Natural killer cell (primary cell): ENCODE results near the gene CLDND1. TPM values are rescaled to one million over a fixed set of nuclear protein-coding genes. Genes with fewer than 3 reads are reported as not detected.
A peak's percentile ranks its signal among the peaks of the same experiment; 100 is the strongest.

Experiments used
- ATAC-seq, 3 donors: fragments of 150-1000 bp in 2 of 3; fragments of 200-7000 bp in 1 of 3; cut with Tn5 transposase; 1 replicate in 1 of 3; 2 replicates in 2 of 3; pipeline ENCODE4 v1.10.0; 2021; ENCODE audit warnings: mild to moderate bottlenecking in 2 of 3, moderate library complexity in 2 of 3
- DNase-seq, 2 donors: peaks; one replicate each; pipeline versions ENCODE4 v3.0.0 to v3.0.0-alpha.2; 2013 to 2021; ENCODE audit warnings: mixed read lengths in 1 of 2
- H3K27ac ChIP-seq: one replicate; pipeline ENCODE4 v1.5.1; 2013; ENCODE audit warnings: mild to moderate bottlenecking, low read length
- H3K27me3 ChIP-seq: one replicate; pipeline ENCODE4 v1.6.1; 2013; ENCODE audit warnings: low read length; ENCODE audit not compliant: control insufficient read depth, insufficient read depth
- H3K36me3 ChIP-seq: one replicate; pipeline ENCODE4 v1.6.1; 2013; ENCODE audit warnings: low read length; ENCODE audit not compliant: control insufficient read depth, insufficient read depth
- H3K4me1 ChIP-seq: one replicate; pipeline ENCODE4 v1.6.1; 2013; ENCODE audit warnings: low read length; ENCODE audit not compliant: control insufficient read depth, insufficient read depth
- H3K4me3 ChIP-seq: one replicate; pipeline ENCODE4 v1.5.1; 2013; ENCODE audit warnings: low read length
- H3K9me3 ChIP-seq: one replicate; pipeline ENCODE4 v1.6.1; 2013; ENCODE audit warnings: low read length; ENCODE audit not compliant: control insufficient read depth, insufficient read depth
- H3K27ac Mint-ChIP-seq, 2 donors: one replicate each; pipeline ENCODE4 v1.8.0; 2022; ENCODE audit warnings: mild to moderate bottlenecking in 2 of 2, mixed read lengths in 2 of 2, moderate library complexity in 1 of 2
- H3K27me3 Mint-ChIP-seq, 2 donors: one replicate each; pipeline ENCODE4 v1.8.0; 2022; ENCODE audit warnings: low read depth in 2 of 2, mixed read lengths in 2 of 2
- H3K36me3 Mint-ChIP-seq: one replicate; pipeline ENCODE4 v1.8.0; 2022; ENCODE audit warnings: mixed read lengths
- H3K4me1 Mint-ChIP-seq, 2 donors: one replicate each; pipeline ENCODE4 v1.8.0; 2022; ENCODE audit warnings: mixed read lengths in 2 of 2
- H3K4me3 Mint-ChIP-seq: one replicate; pipeline ENCODE4 v1.8.0; 2022; ENCODE audit warnings: mild to moderate bottlenecking, moderate library complexity, mixed read lengths
- H3K9me3 Mint-ChIP-seq, 2 donors: one replicate each; pipeline ENCODE4 v1.8.0; 2022; ENCODE audit warnings: mixed read lengths in 2 of 2
- WGBS: methylation state at CpG from one replicate; pipeline ENCODE4 v1.1.7; 2013; ENCODE audit warnings: missing lambda C conversion rate; ENCODE audit not compliant: insufficient coverage; 5-methylcytosine and 5-hydroxymethylcytosine counted together
- intact Hi-C: fragments of 100-400 bp; cut with micrococcal nuclease; formaldehyde crosslinking; loops from one replicate; pipeline ENCODE4 v1.14.2; 2022
- total RNA-seq, 4 donors: library from RNA; stranded (reverse); fragments of 120-200 nt in 1 of 4; gene quantifications; one replicate each; pipeline versions ENCODE4 v1.2.3 to v1.2.4, GENCODE V29; 2013 to 2022
- TF ChIP-seq, protein P1 (sequence below): fragments of 200-600 bp; IDR thresholded peaks from one replicate; pipeline ENCODE4 v1.8.0; 2022; ENCODE audit warnings: antibody characterized with exemption

CLDND1 gene
- total RNA-seq, 3 donors from 2014 or later (not counting 1 experiment from before 2014, with no cell fraction given): 175 to 220 (median 219) TPM

DNA sequence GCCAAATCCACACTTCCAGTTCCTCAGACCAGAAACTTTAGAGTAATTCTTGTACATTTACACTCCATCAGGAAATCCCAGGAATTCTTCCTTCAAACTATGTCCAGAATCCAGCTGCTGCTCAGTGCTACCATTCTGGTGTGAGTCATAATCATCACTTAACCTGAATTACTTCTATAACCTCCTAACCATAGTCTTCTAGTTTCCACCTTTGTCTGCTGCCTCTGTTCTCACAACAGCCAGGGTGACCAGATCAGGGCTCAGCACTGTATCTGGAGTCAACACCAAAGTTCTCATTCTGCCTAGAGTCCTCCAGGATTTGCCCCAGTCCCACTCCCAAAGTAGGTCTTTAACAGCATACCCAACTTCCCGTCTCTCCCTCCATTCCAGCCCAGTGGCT lies 3.4 kb downstream of the CLDND1 start:
- DNase-seq: no peak
- H3K27me3 ChIP-seq: no peaks in the 10 kb centered on the region
- H3K36me3 ChIP-seq: peaks cover 58% of the 10 kb centered on the region
- intact Hi-C loops: no loop called here
- H3K27ac ChIP-seq: no peak overlapping the region
- ATAC-seq: no peak
- peaks cover 8% of the 10 kb centered on the region for H3K4me1 ChIP-seq
- Mint-ChIP-seq H3K9me3 (no peaks in the 10 kb centered on the region), H3K4me3 (peak overlapping the region; percentile 5), H3K27ac (peak overlapping the region; percentile 51 to 86), H3K4me1 (peaks cover 56 to 60% of the 10 kb centered on the region in 2 donors), H3K36me3 (peaks cover 7% of the 10 kb centered on the region), H3K27me3 (no peaks in the 10 kb centered on the region)
- no peak overlapping the region for H3K4me3 ChIP-seq
- H3K9me3 ChIP-seq: no peaks in the 10 kb centered on the region
- 97% methylated on average over 1 of the region's 1 CpG for WGBS
- TF ChIP-seq, protein P1, sequence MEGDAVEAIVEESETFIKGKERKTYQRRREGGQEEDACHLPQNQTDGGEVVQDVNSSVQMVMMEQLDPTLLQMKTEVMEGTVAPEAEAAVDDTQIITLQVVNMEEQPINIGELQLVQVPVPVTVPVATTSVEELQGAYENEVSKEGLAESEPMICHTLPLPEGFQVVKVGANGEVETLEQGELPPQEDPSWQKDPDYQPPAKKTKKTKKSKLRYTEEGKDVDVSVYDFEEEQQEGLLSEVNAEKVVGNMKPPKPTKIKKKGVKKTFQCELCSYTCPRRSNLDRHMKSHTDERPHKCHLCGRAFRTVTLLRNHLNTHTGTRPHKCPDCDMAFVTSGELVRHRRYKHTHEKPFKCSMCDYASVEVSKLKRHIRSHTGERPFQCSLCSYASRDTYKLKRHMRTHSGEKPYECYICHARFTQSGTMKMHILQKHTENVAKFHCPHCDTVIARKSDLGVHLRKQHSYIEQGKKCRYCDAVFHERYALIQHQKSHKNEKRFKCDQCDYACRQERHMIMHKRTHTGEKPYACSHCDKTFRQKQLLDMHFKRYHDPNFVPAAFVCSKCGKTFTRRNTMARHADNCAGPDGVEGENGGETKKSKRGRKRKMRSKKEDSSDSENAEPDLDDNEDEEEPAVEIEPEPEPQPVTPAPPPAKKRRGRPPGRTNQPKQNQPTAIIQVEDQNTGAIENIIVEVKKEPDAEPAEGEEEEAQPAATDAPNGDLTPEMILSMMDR: no peak

DNA sequence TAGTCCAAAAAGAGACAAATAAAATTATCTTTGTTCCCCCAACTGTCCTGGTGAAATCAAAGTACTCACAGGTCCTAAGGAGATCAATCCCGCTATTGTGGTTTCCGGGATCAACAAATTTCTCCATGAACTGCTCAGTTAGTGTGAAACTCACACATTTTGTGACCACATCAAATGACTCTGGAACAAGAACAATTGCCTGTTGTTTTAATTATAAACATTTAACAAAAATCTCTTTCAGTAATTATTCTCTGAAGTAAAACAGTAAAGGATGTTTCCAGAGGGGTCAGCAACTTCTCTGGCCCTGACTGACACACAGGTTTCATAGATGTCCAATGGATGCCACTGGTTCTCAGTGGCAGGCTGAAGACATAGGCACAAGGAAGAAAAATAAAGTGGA lies 3.9 kb downstream of the CLDND1 start:
- TF ChIP-seq, protein P1: no peak
- Histone ChIP-seq H3K27ac (no peak overlapping the region), H3K4me3 (no peak overlapping the region), H3K36me3 (peaks cover 60% of the 10 kb centered on the region), H3K27me3 (no peaks in the 10 kb centered on the region), H3K4me1 (peaks cover 8% of the 10 kb centered on the region), H3K9me3 (no peaks in the 10 kb centered on the region)
- Mint-ChIP-seq H3K36me3 (peaks cover 7% of the 10 kb centered on the region), H3K4me1 (peaks cover 56 to 60% of the 10 kb centered on the region in 2 donors), H3K4me3 (no peak overlapping the region), H3K9me3 (no peaks in the 10 kb centered on the region), H3K27ac (peak overlapping the region; percentile 51 to 86), H3K27me3 (no peaks in the 10 kb centered on the region)
- intact Hi-C loops: no loop called here
- ATAC-seq (no peak), DNase-seq (no peak)
- 82% methylated on average over 2 of the region's 2 CpGs for WGBS

DNA sequence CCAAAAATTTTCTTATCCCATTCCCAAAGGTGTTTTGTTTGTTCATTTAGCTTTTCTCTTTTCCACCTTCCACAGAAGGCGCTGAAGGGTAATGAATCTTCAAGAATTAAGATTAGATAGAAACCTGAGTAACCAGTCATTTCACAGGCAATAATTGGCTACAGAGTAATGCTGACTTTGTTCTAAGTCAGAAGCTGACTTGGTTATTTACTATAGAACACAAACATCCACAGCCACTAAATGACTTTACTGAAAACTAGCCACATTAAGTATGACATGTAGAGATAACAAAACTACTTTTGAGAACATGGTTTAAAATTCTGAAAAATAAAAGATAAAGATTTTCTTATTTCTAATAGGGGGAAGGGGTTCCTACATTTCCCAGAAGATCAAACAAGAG lies 7.8 kb downstream of the CLDND1 start:
- Histone ChIP-seq H3K27me3 (no peaks in the 10 kb centered on the region), H3K27ac (no peak overlapping the region), H3K4me3 (no peak overlapping the region), H3K4me1 (peaks cover 5% of the 10 kb centered on the region), H3K9me3 (no peaks in the 10 kb centered on the region), H3K36me3 (peaks cover 68% of the 10 kb centered on the region)
- Mint-ChIP-seq H3K27ac (peak overlapping the region; percentile 36 to 69), H3K27me3 (no peaks in the 10 kb centered on the region), H3K9me3 (no peaks in the 10 kb centered on the region), H3K36me3 (peaks cover 14% of the 10 kb centered on the region), H3K4me1 (peaks cover 38% of the 10 kb centered on the region in 2 donors), H3K4me3 (peak overlapping the region; percentile 17)
- TF ChIP-seq, protein P1: no peak
- DNase-seq (no peak), ATAC-seq (no peak)
- intact Hi-C loops: no loop called here
- no CpG with 5 or more reads among the region's 1 CpG for WGBS

DNA sequence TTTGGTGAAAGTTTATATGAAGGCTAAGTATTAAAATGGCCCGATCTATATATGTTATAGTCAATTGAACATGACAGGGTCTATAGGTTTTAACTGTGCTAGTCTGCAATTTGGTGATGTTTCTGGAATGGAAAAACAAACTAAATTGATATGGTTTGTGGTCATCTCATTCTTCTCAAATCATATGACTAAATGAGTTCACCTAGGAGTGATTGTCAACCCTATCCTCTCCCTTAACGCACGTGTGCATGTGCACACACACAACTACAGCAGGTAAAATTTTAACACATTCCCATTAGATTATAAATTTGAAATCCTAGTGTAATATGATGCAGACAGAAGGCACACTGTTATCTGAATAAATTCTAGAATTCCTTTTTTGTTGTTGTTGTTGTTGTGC lies 9.0 kb downstream of the CLDND1 start:
- no peaks in the 10 kb centered on the region for H3K4me1 ChIP-seq
- TF ChIP-seq, protein P1: no peak
- intact Hi-C loops: no loop called here
- DNase-seq: no peak
- Mint-ChIP-seq H3K9me3 (no peaks in the 10 kb centered on the region), H3K36me3 (peaks cover 14% of the 10 kb centered on the region), H3K4me3 (no peak overlapping the region), H3K4me1 (peaks cover 26 to 27% of the 10 kb centered on the region in 2 donors), H3K27me3 (no peaks in the 10 kb centered on the region), H3K27ac (peak overlapping the region in 1 of 2 donors; percentile 14)
- no peak overlapping the region for H3K4me3 ChIP-seq
- WGBS: 95% methylated on average over 3 of the region's 3 CpGs
- no peak overlapping the region for H3K27ac ChIP-seq
- peaks cover 59% of the 10 kb centered on the region for H3K36me3 ChIP-seq
- H3K27me3 ChIP-seq: no peaks in the 10 kb centered on the region
- no peaks in the 10 kb centered on the region for H3K9me3 ChIP-seq
- no peak for ATAC-seq
